Measurements from ENCODE around the gene FRYL.

- TF ChIP-seq CTCF (IDR thresholded peaks at IDR 0.05) (no peak), POLR2A (IDR thresholded peaks at IDR 0.05) (no peak)
These were observed 118.7 kb downstream of the FRYL start for GRCh38 chr4:48661391-48661790.

Measured in adrenal gland (tissue), 5 donors.